GM21447 (cell line): Measurements from ENCODE around the gene PLK5.
A peak's percentile ranks its signal among the peaks of the same experiment; 100 is the strongest.
"Not testable (repeated sequence)": the region's sequence is repeated elsewhere in the genome, so short reads cannot be mapped to it uniquely, and the experiment has no call there.

Experiments used
- ATAC-seq: cut with Tn5 transposase; IDR thresholded peaks from one replicate; pipeline ENCODE4 v1.9.1; 2021; ENCODE audit not compliant: unreplicated experiment

Gene PLK5, protein sequence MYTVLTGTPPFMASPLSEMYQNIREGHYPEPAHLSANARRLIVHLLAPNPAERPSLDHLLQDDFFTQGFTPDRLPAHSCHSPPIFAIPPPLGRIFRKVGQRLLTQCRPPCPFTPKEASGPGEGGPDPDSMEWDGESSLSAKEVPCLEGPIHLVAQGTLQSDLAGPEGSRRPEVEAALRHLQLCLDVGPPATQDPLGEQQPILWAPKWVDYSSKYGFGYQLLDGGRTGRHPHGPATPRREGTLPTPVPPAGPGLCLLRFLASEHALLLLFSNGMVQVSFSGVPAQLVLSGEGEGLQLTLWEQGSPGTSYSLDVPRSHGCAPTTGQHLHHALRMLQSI

DNA sequence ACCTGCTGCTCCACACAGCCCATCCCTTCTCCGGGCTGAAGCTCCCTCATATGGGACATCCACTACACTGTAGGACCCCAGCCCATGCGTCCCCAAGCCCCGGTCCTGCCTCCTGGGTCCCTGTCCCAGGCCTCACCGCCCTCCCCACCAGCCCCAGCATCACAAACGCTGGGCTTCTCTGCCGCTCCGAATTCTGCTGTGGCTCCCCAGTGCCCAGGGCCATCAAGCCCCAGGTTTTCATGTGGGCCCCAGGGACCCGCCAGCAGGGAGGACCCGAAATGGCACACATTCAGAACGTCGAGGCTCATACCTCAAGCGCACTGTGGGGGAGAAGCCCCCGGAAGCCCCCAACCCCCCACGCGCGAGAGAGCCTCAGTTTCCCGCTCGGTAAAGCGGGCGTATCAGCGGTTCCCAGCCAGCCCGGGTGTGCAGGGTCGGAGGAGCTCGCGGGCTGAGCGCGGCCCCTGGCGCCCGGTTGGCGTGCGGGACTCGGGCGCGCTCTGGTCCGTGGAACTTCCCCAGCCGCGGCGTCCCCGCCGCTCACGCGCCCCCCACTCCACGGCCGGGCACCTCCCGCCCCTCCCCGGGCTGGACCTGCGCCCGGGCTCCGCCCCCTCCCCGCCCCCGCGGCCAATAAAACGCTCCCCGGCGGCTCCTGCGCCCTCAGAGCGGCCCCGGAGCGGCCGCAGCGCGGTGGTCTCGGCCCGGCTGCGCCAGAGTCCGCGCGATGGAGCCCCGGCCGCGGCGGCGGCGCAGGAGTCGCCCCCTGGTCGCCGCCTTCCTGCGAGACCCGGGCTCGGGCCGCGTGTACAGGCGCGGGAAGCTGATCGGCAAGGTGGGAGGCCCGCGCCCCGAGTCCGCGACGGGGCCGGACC is at the start of gene PLK5:
Gene PLK5, plus strand, starts transcription at position 666 of the 875 bp plus-strand sequence. CDS start 2,920 bp downstream, outside the sequence.
- no peak for ATAC-seq

DNA sequence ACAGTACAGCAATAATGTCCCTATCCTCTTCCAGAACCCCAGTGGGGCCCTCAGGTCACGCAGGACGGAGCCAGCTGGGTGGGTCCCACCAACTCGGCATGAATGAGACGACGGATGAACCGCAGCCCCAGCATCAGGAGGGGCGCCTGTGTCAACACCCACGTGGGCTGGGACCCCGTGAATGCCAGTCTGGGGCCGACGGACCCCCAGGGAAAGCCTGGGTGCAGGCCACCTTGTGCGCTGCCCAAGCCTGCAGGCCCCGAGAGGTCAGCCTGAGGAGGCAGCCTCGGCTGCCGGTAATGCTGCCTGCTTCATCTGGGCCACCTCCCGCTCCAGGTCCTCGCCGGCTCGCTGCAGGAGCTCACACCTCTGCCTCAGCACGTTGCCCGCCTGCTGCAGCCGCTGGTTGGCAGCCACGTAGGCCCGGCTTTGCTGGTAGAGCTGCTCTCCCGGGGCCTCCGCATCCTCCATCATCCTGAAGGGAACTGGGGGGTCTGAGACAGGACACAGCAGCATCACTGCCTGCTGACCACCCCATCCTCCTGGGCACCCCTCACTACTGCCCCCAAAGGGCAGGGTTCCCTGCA is 49.0 kb upstream of the PLK5 start:
- ATAC-seq: no peak

DNA sequence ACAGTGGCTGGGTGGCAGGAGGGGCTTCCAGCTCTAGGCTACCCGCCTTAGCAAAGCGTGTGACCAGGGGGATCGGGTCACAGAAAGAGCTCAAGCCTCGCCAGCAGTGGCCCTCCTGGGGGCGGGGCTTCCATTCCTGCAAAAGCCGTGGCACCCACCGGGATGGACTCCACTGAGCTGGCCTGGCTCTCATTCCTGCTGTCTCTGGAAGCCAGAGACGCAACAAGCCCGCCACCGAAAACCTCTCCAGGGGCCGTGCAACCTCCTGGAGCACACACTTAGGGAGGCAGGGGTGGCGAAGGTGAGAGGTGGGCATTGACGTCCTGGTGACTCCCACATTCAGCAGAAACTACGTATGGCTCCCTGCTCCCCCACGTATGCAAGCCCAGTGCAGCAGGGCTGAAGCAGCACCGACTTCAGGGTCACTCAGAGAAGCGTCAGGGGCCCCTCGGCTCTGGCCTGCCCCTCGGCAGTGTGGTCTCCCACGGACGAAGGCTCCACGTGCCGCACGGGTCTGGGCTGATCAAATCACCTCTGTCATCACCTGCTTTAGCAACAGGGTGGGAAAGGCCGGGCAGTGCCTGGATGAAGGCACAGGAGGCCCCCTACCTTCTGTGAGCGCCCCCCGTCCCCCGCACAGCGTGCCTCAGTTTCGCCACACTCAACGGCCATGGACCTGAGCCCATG is 48.0 kb upstream of the PLK5 start:
- ATAC-seq: no peak

DNA sequence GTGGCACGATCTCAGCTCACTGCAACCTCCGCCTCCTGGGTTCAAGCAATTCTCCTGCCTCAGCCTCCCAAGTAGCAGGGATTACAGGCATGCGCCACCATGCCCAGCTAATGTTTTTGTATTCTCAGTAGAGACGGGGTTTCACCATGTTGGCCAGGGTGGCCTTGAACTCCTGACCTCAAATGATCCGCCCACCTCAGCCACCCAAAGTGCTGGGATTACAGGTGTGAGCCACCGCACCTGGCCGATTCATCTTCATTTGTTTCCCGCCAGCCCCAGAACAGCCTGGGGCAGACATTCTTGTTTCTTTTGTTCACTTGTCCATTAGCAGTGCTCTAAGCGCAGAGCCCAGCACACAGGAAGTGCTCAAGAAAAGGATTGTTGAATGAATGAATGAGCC is 46.8 kb upstream of the PLK5 start:
- ATAC-seq: not testable (repeated sequence)

DNA sequence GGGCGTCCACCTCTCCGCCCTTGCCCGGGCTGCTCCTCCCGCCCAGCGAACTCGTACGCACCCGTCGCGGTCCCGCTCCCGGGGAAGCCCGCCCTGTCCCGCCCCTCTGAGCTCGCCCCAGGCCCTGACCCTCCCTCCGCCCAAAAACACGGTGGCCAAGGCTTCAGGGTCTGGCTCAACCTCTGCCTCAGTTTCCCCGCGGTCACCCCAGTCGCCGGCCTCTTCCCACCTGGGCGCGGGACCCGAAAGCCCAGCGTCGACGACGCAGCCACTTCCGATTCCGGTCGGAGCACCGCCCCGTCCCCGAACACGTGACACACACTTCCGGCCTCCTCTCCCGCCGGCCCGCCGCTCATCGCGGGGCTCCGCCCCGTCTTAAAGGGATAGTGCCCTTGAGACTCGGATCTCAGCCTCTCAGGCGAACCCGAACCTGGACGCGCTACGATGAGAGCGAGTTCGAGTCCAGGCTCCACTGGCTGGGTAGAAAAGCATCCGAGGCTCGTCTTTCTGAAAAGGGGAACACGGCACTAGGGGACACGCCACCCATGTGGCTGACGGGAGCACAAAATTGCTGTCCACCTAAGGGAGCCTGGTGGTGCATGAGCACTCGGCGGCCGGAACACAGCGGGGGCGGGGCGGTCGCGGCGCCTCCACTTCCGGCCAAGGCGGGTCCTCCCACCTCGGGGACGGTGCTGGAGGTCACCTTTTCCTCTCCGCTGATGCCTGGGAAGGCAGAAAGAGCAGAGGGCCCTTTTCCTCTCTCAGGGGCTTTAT is 44.8 kb upstream of the PLK5 start, which contains the start of gene C19orf25:
Gene C19orf25, minus strand, starts transcription at position 282 of the 774 bp plus-strand sequence. CDS start 312 bp downstream, outside the sequence.
- peak; percentile 86 for ATAC-seq

DNA sequence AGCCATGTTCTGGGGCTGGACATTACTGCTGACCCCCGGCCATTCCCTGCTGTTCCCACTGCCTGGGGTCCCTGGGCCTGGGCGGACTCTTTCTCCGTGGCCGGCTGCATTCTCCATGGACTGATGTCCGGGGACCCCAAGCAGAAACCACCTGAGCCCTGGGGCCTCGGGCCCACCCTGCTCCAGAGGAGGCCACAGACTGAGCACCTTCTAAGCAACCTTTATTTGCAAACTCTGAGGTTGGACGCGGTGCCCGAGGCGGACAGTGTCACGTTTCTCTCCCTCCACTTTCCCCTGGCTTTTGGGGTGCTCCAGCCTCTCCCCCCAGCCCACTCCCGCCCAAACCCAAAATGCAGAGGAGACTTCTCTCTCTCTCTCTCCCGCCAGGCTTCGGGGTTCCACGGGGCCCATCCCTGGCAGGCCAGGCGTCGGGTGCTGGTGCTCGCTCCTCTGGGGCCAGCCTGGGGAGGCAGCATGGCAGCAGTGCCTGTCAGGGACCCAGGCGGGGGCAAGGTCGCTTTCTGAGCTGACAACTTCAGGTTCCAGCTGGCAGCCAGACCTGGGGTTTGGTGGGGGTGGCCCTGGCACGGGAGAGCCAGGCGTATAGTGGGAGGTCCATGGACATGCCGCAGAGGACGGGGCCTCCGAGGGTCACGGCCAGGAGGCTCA is 42.5 kb upstream of the PLK5 start:
- no peak for ATAC-seq

DNA sequence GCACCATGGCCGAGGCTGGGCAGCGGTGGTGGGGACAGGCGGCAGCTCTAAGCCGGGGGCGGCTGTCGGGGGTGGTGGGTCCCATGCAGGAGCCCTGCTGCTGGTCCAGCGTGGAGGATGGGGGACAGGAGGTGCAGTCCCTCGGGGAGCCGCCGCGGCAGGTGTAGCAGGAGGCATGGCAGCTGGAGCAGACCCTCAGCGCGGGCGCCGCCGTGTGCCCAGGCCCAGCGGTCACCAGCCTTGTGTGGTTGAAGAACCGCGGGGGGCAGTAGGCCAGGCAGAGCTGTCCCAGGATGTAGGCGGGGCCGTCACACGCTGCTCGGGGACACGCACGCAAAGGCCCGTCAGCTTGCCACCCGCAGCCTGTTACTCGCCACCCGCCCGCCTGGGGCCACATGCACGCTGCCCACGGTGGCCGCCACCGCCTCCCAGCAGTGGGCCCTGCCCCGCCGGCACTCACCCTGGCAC is 42.0 kb upstream of the PLK5 start:
- ATAC-seq: no peak

DNA sequence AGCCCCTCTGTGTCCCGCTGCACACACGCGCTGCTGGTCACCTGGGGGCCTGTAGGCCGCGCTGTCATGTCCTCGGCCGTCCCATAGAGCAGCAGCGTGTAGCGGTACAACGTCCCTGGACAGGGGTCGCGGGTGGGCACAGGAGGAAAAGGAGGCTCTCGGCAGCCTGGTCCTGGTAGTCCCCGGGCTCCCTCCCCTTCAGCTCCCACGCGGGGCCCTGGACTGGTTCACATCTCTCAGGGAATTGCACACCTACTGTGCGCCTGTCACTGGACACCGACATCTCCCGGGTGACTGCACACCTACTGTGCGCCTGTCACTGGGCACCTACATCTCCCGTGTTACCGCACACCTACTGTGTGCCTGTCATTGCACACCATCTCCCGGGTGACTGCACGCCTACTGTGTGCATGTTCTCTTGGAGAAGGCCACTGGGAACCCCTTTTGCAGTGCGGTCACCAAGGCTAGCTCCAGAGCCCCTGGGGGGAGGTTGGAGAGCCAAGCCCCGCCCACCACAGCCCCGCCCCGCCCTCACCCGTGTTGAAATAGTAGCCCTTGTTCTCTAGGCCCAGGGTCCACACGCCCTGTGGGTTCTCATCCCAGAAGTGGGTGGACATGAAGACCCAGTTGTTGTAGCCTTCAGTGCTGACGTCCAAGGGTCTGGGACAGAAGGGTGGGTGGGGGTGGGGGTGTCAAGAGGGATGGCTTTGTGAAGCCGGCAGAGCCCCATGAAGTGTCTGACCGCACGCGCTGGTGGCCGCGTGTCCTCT is 41.3 kb upstream of the PLK5 start:
- ATAC-seq: no peak

DNA sequence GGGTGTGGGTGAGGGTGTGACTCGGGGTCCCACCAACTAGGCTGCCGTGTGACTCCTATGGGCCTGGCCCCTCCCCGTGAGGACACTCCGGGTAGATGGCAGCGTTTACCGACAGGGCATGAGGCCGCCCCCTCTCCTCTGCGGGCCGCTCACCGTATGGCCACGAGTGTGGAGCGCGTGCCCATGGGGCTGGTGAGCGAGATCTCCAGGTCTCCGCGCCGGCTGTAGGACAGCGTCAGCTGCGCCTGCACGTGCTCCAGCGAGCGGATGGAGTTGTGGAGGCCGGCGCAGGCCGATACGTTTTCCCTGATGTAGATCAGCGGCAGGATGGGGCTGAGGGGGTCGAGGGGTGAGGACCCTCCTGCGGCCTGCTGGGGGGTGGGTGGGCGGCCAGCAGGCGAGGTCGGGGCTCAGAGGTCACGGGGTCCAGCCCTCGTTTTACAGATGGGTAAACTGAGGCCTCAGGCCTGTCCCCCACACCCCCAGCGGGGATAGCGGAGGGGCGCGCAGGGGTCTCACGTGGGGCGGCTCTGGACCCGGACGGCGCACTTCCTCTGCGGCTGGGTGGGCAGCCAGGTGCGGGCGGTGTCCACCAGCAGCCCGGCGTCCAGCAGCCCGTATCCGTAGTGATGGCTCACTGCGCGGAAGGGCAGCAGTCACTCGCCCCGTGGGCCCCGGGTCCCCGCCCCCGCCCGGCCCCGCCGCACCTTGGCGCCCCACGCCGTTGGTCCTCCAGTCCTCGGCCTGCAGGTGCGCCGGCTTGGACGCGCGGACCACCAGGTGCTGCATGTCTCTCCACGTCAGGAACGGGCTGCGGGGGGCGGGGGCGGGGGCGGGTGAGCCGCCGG is 40.5 kb upstream of the PLK5 start:
- no peak for ATAC-seq

DNA sequence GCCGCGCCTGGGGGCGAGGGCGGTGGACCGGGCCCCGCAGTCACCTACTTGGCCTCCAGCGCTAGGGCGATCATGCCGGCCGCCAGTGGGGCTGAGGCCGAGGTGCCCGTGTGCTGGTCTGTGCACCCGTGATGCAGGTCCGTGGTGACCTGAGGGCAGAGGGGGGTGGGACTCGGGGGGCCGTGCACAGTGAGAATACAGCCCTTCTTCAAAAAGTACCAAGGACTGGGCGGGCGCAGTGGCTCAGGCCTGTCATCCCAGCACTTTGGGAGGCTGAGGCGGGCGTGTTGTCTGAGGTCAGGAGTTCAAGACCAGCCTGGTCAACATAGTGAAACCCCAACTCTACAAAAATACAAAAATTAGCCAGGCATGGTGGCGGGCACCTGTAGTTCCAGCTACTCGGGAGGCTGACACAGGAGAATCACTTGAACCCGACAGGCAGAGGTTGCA is 39.9 kb upstream of the PLK5 start:
- no peak for ATAC-seq

DNA sequence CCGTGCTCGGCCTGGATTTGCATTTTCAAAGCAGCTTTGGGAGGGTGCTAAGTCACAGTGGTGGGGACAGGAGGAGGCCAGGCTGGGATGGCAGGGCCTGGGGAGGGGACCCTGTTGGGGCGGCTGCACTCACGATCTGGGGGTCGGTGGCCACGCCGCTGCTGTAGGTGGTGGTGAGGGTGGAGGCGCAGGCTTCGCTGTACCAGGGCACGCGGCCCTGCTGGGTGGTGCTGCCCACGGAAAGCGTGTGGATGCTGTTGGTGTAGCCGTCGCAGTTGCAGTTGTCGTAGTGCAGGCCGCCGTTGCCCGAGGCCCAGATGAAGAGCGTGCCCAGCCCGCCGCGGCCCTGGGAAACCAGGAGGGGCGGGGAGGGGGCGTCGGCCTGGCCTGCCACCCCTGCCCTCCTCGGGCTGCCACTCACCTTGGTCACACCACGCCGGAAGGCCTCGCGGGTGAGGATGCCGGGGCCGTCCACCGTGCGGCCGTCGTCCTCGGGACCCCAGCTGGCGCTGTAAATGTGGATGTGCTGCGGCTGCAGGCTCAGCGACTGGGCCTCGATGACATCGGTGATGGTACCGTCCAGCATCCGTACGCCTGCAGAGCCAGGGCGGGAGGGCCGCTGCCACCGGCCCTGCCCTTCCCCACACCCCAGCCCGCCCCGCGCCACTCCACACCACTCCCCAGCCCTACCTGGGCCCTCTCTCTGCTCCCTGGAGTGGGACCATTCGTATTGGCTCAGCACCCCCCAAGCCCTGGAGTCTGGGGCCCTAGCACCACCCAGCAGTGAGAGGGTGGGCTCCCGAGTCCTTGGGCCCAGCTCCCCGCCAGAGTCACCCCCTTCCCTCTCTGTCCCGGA is 36.9 kb upstream of the PLK5 start:
- ATAC-seq: no peak

DNA sequence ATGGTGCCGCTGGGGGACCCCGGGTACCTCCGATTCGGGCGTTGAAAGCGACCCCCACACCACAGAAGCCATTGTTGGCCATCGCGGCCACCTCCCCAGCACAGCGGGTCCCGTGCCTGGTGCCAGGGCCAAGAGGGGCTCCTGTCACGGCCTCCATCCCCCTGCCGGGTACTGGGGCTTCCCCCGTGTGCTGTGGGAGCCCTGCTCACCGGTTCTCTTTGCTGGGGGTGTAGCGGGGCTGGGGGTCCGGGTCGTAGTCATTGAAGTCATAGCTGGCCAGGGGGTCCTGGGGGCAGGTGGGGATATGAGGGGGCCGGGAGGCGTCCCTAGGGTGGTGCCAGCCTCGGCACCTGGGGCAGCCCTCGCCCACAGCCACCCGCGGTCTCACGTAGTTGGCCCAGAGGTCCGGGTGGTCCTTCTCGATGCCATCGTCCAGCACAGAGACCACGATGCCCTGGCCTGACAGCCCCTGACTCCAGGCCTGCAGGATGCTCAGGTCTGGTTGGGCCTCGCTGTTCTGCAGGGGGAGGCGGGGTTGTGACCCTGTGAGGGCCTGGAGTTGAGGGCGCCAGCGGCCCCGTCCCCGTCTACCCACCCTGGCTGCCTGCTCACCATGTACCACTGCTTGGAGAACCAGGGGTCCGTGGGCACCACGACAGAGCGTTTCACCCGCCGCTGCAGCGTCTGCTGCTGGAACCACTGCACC is 36.1 kb upstream of the PLK5 start:
- no peak for ATAC-seq

DNA sequence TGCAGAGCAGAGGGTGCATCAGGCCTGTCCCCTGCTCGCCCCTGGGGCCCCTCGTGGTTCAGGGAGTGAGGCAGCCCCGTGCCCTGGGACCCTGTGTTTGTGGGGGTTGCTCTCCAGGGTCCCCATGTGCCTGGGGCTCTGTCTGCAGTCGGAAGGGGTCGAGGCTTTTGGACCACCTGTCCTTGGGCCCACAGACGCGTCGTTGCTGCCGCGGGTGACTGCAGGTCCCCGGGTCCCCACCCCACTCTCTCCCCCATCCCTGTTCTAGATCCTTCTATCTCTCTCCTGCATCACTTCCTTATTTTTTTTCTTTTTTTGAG is 35.6 kb upstream of the PLK5 start:
- no peak for ATAC-seq

DNA sequence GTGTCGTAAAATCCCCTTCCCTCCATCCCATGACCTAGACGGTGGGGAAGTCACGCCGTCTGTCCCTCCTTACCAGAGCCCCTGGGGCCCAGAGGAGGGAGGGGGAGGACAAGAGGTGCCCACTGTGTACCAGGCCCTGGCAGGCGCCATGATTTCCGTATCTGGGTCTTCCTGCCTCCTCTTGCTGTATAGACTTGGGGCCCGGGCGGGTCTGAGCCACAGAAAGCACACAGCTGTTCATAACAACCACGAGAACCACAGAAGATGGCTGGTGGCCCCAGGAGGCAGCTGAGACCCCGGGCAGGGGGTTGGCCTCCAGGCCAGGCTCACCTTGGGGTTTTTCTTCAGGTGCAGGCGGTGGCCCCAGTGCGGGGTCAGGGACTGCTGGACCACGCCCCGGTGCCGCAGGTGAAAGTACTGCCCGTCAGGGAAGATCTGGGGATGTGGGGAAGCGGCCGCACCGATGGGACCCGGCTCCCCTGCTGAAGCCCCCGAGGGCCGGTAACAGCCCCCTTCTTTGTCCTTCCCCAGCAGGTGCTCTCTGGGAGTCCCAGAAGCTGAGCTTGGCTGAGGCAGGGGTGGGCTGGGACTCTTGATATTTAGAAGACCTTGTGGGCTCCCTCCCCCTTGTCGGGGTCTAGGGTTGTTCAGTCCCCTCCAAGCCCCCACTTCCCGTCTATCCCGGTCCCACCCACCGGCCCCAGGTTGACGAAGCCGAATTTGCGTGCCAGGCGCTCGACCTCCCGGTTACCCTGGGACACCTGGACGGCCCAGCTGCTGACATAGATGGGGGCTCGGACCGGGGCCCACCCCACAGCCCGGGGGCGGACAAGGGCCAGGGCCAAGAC is 34.2 kb upstream of the PLK5 start:
- ATAC-seq: no peak

DNA sequence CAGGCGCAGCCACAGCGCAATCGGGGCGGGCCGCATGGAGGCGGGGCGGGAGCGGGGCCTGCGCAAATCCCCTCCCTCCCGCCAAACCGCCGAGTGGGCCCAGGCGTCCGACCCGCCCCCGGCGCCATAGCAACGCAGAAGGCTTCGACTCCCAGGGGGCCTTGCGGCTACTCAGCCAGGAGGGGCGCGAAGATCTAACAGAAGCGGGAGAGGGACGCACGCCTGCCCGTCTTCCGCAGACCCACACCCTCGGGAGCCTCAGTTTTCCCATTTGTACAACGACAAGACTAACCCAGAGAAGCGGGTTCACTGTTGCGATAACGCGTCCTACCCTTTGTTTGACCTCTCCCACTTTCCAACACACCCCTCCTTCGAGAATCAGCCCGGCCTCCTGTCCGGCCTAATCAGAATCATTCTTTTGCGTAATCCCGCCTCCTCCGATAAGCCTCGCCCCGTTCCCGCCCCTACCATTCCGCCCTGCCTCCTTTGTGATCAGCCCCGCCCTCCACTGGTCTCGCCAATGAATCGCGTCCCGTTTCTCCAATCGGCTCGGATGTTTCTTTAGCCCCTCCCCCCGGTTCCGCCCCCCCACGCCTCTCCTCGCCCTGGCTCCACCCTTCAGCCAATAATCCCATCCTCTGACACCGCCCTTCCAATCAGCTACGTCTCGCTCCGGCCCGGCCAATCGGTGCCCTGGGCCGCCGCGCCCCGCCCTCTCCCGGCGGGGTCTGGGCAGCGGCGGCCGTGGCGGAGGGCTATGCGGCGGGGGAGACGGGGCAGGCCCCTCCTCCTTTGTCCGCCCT is 33.4 kb upstream of the PLK5 start, which contains the start of gene PCSK4:
Gene PCSK4, minus strand, starts transcription at position 40 of the 803 bp plus-strand sequence. Its CDS starts 4 bp downstream, at position 36.
- peak; percentile 86 for ATAC-seq
